Chondrocyte (in vitro differentiated cells): ENCODE results near the gene EML2. TPM values are rescaled to one million over a fixed set of nuclear protein-coding genes. Genes with fewer than 3 reads are reported as not detected.

Source experiments
- DNase-seq: peaks from one replicate; pipeline ENCODE4 v3.0.0; 2021; ENCODE audit warnings: mixed read lengths, low spot score
- H3K27ac Mint-ChIP-seq: one replicate; pipeline ENCODE4 v1.8.0; 2021; ENCODE audit warnings: mild to moderate bottlenecking, moderate library complexity, mixed read lengths; ENCODE audit not compliant: unreplicated experiment
- H3K27me3 Mint-ChIP-seq: 2 replicates; pipeline ENCODE4 v1.8.0; 2021; ENCODE audit warnings: low read depth, mixed read lengths
- H3K36me3 Mint-ChIP-seq: 2 replicates; pipeline ENCODE4 v1.8.0; 2021; ENCODE audit warnings: low read depth, mixed read lengths
- H3K4me1 Mint-ChIP-seq: 2 replicates; pipeline ENCODE4 v1.8.0; 2021; ENCODE audit warnings: low read depth, mild to moderate bottlenecking, mixed read lengths
- H3K4me3 Mint-ChIP-seq: one replicate; pipeline ENCODE4 v1.8.0; 2021; ENCODE audit warnings: mild to moderate bottlenecking, moderate library complexity, mixed read lengths; ENCODE audit not compliant: unreplicated experiment
- H3K9me3 Mint-ChIP-seq: 2 replicates; pipeline ENCODE4 v1.8.0; 2021; ENCODE audit warnings: low read depth, mixed read lengths
- total RNA-seq: library from RNA; stranded (reverse); gene quantifications from 3 replicates; pipeline ENCODE4 v1.2.1, GENCODE V29; 2021
- TF ChIP-seq, protein P1 (sequence below): fragments of 200-600 bp; sonication (generic); IDR thresholded peaks from 2 replicates; pipeline ENCODE4 v1.5.0; 2021; ENCODE audit warnings: antibody characterized with exemption, mild to moderate bottlenecking, moderate library complexity

The EML2 gene
- total RNA-seq, 1 donor from 2014 or later, result 20.5 TPM

DNA sequence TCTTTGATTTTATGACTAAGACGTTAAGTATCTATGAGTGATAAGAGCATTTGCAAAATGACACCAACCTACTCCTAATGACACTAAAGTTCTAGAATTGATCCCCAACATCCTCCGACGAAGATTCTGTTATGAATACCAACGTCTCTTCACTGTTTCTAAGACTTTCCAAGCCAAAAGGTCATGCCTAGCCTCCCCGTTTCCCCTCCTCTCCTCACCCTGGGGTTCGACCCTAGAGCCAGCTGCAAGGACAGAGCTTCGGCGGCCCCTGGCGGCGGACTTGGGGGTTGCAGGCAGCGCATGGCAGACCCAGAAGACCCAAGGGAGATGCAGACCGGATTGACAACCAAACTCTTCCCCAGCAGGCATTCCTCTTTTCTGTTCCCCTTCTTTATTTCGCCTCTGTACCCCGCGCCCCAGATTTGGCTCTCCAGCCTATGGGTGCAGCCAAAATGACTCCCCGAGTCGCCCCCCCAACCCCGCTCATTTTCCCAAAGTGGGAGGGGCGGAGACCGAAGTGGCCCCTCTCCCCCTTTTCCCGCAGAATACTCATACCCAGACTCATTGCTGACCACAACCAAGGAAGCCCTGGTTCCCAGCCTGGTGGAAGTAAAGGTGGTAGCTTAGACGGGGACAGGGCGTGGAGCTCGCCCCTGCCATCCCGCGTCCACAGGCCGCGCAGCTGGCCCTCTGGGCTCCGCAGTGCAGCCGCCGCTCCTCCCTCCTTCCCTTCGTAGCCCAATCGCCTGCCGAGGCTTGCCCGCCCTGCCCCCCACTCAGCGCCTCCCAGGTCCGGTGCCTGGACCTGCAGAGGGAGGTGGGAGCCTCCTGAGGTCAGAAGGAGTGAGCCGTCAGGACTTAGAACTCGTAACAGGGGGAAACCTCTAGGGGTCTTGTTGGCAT is 4.1 kb upstream of the EML2 start:
- Mint-ChIP-seq H3K27me3 (no peaks in the 10 kb centered on the region), H3K4me3 (no peak overlapping the region), H3K9me3 (no peaks in the 10 kb centered on the region), H3K27ac (peak overlapping the region; percentile 15), H3K36me3 (no peaks in the 10 kb centered on the region), H3K4me1 (peaks cover 42% of the 10 kb centered on the region)
- DNase-seq, result no peak
- TF ChIP-seq, protein P1, sequence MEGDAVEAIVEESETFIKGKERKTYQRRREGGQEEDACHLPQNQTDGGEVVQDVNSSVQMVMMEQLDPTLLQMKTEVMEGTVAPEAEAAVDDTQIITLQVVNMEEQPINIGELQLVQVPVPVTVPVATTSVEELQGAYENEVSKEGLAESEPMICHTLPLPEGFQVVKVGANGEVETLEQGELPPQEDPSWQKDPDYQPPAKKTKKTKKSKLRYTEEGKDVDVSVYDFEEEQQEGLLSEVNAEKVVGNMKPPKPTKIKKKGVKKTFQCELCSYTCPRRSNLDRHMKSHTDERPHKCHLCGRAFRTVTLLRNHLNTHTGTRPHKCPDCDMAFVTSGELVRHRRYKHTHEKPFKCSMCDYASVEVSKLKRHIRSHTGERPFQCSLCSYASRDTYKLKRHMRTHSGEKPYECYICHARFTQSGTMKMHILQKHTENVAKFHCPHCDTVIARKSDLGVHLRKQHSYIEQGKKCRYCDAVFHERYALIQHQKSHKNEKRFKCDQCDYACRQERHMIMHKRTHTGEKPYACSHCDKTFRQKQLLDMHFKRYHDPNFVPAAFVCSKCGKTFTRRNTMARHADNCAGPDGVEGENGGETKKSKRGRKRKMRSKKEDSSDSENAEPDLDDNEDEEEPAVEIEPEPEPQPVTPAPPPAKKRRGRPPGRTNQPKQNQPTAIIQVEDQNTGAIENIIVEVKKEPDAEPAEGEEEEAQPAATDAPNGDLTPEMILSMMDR, result peak; percentile 95

DNA sequence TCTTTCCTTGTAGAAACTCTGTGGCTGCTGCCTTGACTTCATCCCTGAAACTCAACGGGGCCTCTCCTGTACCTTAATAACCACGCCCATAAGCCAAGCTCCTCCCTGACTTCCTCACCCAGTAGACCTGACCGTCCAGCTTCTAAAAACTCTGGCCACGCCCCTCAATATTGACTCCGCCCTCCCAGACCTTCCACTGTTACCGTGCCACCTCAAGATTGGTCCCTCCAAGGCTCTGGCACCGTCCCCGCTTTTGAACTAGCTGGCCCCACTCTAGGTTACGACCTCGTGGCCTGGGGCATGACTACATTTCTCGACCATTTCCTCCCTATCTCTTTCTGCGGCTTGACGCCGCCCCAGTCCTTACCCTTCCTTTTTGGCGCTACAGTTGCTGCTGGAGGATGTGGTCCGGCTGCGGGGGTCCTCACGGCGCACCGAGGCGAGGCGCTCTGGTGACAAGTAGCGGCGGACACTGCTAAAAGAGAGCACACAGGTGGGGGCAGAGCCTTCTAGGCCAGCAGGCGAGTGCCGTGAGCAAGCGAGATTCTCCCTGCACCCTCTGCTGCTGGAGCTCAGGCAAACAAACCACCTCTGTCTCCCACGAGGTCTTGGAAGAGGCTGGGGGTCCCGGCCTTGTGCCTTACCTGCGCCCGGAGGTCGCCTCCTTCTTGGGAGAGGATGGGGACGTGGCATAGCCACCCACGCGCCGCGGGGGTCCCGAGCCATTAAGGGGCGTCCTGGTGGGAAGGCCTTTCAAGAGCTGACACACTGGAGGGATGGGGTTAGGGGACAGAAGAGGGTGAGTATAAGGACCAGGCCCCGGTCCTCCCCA is 2.3 kb upstream of the EML2 start:
- no peaks in the 10 kb centered on the region for H3K36me3 Mint-ChIP-seq
- DNase-seq, result no peak
- H3K9me3 Mint-ChIP-seq, result no peaks in the 10 kb centered on the region
- peaks cover 46% of the 10 kb centered on the region for H3K4me1 Mint-ChIP-seq
- H3K27me3 Mint-ChIP-seq, result no peaks in the 10 kb centered on the region
- TF ChIP-seq, protein P1, result no peak
- peak overlapping the region; percentile 74 for H3K4me3 Mint-ChIP-seq
- H3K27ac Mint-ChIP-seq, result peak overlapping the region; percentile 94

DNA sequence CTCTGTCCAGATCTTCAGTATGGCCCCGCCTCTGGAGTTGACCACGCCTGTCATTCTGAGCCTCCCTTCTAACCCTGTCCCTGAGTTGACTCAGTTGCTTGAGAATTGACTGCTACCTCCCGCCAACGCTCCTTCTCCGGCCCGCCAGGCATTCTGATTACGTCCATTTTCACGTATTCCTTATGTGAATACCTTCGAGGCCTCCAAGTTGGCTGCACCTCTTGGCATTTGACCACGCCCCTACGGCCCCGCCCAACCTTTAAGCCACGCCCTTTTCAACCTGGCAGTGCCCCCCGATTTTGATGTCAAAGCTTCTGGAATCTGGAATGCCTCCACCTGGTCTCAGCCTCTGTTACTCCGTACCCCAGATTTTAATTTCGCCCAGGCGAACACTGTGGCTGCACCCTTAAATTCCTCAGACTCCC is 1.7 kb upstream of the EML2 start:
- Mint-ChIP-seq H3K27me3 (no peaks in the 10 kb centered on the region), H3K9me3 (no peaks in the 10 kb centered on the region), H3K27ac (peak overlapping the region; percentile 94), H3K36me3 (no peaks in the 10 kb centered on the region), H3K4me1 (peaks cover 40% of the 10 kb centered on the region), H3K4me3 (peak overlapping the region; percentile 74)
- TF ChIP-seq, protein P1, result no peak
- DNase-seq, result no peak

DNA sequence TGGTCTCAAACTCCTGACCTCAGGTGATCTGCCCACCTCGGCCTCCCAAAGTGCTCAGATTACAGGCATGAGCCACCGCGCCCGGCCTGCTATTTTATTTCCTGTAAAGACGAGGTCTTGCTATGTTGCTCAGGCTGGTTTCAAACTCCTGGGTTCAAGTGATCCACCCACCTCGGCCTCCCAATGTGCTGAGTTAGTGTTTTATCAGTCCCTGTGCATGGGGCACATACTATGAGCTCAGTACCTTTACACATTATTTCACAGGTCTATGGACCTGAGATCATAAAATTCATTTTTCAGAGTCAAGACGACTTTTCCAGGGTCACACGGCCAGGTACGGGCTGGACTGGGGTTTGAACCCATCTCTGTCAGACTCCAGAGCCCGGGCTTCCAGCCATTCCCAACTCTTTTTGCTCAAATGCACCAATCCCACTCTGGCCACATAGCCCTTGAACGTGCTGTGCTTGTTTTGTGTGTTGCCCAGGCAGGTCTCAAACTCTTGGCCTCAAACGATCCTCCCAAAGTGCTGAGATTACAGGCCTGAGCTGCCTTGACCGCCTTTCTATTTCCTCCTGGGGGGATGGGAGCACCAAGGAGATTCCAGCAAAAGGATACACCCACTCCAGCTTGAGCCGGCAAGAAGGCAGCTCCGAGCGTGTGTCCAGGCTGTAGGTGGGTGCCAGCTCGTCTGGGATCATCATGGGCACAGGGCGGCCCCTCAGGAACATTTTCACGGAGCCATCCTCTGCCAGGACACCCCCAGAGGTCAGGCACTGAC is 1.1 kb downstream of the EML2 start:
- Mint-ChIP-seq H3K36me3 (no peaks in the 10 kb centered on the region), H3K4me1 (peaks cover 33% of the 10 kb centered on the region), H3K9me3 (no peaks in the 10 kb centered on the region), H3K27ac (no peak overlapping the region), H3K4me3 (peak overlapping the region; percentile 93), H3K27me3 (no peaks in the 10 kb centered on the region)
- DNase-seq, result no peak
- TF ChIP-seq, protein P1, result no peak

DNA sequence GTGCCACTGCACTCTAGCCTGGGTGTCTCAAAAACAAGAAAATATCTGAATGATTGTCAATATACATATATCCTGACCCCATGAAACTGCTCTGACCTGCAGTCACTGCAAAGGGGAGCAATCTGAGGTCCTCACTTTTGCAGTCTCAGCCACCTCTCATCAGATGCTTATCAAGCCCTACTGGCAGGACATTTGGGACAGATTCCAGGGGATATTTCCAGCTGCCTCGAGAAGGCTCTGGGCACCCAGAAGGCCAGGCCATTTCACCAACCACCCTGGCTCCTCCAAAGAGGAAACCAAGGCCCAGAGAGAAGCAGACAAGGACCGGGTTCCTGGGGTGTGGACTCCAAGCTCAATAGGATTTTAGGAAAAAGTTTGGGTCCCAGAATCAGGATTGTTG is 2.3 kb downstream of the EML2 start:
- DNase-seq, result no peak
- Mint-ChIP-seq H3K27me3 (no peaks in the 10 kb centered on the region), H3K4me3 (no peak overlapping the region), H3K27ac (no peak overlapping the region), H3K4me1 (peaks cover 31% of the 10 kb centered on the region), H3K36me3 (no peaks in the 10 kb centered on the region), H3K9me3 (no peaks in the 10 kb centered on the region)
- TF ChIP-seq, protein P1, result no peak
